GM19463 (cell line): ENCODE measurements around the gene WDR36.
A peak's percentile ranks its signal among the peaks of the same experiment; 100 is the strongest.

ENCODE experiments used
- ATAC-seq: cut with Tn5 transposase; IDR thresholded peaks from one replicate; pipeline ENCODE4 v1.9.1; 2021; ENCODE audit warnings: mild to moderate bottlenecking, moderate library complexity; ENCODE audit not compliant: unreplicated experiment

The WDR36 gene

DNA sequence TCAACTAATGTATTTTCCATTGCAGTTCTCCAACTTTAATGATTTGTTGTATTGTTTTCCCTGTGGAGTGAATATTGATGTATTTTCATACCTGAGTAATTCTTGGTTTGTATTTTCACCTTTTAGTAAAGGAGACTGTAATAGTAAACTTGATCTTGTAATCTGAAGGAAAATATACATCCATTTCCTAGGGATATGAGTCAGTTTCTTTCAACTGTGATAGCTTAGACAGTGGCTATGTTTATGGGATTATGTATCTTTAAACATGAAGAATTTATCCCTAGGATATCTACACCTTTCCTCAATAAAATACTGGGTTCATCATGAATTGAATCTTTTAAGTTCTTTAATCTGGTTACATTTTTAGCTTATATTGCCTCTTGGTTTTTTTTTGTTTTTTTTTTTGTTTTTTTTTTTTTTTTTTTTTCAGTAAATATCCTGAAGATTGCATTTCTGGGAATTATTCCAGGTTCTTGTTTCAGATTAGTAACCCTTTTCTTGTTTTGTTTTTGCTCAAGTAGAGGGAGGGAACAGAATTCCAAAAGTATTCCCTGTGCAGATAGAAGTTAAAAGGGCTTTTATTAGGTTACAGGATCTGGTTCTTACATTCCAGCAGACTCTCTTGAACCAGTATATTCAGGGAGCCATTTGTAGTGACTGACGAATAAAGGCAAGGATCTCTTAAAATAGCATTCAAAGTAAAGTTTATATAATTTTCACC lies 7.1 kb downstream of the WDR36 start:
- no peak for ATAC-seq

DNA sequence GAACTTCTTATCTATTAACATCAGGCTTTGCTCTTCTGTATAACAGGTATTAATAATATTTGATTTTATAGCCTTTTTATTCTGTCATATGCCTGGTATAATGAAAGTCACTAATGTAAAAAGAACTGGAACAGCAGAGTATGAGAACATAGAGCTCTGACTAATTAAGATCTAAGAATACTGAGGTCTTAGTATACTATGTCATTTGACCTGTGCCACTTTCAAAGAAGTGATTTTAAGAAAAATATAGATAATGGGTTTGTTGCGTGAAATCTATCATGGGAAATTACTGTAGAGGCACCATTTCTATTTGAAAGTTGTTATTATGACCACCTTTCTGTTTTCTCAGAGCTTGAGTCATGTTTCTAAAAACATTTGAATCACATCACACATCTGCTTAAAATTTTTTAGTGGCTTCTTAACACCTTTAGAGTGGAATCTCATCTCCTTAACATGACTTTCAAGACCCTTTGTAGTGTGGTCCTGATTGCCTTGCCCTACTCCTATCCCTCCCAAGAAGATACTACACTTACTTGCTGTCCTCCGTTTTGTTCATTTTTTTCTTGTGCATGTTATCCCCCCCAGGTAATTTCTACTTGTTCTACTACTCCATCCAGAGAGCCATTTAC lies 14.3 kb downstream of the WDR36 start:
- ATAC-seq = no peak

DNA sequence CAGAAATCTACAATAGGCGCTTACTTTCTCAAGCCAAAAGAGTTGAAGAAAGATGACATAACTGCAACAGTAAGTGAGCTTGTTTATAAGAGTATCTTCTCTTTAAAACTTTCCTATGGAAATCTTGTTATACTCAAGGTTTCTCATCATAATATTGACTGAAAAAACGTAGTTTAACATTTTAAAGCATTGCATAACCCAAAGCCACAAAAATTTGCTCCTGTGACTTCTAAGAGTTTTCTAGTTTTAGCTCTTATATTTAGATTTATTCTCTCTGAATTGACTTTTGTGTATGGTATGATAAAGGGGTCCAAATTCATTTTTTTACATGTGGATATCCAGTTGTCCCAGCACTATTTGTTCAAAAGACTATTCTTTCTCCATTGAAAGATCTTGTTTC lies 15.2 kb downstream of the WDR36 start:
- ATAC-seq = no peak

DNA sequence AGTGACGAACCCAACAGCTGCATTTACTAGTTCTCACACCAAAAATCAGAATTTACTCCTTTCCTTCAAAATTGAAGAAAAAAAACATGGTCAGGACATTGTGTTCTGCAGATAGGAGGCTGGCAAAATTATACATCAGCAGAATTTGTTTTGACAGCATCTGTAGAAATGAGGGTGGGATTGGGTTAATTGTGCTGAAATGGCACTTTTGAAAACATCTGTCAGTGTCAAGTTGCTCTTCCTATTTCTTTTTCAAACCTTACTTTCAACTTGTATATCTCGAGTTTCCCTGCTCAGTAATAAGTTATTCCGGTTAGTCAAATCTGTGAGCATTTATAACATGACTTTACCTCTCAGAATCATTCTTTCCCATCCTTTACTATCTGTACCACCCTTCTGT lies 19.8 kb downstream of the WDR36 start:
- ATAC-seq = no peak

DNA sequence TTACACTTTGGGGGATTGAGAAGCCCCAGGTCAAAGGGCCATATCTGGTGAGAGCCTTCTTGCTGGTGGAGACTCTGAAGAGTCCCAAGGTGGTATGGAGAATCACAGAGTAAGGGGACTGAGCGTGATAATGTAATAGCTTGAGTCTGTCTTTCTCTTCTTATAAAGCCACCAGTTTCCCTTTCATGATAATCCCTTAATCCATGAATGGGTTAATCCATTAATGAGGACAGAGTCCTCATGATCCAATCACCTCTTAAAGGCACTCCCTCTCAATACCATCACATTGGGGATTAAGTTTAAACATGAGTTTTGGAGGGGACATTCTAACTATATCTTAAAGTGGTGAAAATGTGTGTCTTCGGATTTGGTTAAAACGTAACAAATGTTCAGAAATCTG lies 21.5 kb downstream of the WDR36 start:
- ATAC-seq = no peak

DNA sequence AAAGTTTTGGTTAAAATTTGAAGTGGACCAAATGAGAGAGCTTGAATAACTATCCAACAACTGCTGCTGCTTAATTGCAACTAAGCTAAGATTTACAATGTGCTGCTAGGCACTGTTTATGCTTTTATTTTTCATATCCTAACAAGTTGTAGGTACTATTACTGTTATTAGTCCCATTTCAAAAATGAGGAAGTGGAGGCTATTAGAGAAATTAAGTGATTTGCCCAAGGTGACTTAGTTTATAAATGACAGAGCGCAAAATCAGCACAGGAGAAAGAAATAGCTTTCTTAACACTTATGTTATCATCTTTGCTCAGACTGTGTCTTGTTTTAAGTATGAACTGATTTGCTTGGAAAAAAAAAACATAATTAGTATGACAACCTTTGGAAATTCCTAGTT lies 23.1 kb downstream of the WDR36 start:
- ATAC-seq = no peak

DNA sequence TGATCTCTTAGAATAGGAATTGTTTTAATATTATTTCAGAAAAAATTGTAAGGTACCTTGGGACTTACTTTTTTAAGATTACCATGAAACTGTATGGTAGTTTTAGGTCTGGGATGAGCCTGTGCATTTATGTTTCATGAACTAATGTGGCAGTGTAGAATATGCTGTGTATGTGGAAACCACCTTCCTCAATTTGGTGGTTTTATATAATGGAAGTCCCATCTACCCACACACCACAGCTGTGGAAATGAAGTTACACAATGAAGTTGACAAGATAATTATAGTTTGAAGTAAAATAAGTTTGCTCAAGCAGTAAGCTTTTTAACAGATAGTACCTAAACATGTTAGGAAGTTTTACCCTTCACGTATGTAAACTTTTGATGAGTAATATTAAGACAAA lies 24.4 kb downstream of the WDR36 start:
- ATAC-seq = no peak

DNA sequence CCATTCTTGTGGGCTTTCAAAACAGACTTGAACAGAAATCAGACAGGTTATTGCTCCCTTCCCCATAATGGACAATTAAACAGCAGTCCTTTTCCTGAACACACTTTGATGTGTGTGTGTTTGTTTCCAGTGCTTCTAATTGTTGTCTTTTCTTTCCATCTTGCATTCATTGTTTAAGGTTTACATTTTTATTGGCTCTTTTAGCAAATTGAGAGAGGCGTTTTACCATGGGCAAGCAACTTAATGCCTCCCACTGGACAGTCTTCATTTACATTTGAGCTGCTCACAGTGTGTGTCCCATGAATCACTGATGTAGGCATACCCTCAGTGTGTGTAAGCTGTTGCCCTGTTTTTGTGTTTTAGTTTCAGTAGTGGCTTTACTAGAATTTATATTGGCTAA lies 25.0 kb downstream of the WDR36 start:
- no peak for ATAC-seq

DNA sequence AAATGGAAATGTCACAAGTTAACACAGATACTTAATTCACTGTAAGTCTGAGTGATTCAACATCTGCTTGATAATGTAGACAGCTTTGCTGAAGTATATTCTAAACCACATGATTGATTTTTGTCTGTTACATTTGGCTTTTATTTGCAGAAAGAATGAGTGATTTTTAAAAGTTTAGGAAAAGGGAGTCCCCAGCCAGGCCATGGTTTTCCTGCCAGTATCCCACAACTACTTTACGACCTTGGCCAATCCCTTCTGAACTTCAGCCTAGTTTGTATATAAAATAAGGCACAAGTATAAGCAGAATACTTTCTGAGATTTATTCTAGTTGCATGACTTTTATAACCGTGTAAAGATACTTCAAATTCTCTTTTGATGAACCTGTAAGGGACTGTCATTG lies 27.1 kb downstream of the WDR36 start:
- no peak for ATAC-seq

DNA sequence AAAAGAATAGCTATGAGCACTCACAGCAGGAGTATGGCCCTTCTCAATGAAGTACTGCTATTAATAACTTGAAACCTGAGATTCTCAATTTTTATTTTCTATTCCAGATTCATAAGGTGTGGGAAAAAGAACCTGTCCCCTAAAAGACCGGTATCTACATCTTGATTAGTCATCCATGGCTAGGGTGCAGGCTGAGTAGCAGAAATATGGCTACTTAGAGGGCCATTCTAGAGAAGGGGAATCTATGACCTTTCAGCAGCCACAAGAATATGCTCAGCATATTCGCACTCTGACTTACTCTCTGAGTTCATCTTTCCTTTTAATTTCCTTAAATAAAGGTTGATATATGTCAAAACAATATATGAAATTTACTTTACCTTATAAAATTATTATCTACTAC lies 27.7 kb downstream of the WDR36 start:
- ATAC-seq = peak; percentile 51

DNA sequence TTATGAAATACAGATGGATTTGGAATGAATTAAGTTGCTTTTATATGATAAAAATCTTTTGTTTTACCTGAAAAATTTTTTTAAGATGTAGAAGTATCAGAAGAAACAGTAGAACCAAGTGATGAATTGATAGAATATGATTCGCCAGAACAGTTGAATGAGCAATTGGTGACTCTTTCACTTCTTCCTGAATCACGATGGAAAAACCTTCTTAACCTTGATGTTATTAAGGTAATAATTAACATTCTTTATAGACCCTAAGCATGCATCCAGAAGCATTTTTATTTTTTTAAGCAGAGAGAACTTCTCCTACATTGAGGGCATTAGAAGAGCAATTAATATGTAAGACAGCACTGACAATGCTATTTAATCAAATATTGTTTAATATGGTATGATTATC lies 28.8 kb downstream of the WDR36 start:
- ATAC-seq = no peak

DNA sequence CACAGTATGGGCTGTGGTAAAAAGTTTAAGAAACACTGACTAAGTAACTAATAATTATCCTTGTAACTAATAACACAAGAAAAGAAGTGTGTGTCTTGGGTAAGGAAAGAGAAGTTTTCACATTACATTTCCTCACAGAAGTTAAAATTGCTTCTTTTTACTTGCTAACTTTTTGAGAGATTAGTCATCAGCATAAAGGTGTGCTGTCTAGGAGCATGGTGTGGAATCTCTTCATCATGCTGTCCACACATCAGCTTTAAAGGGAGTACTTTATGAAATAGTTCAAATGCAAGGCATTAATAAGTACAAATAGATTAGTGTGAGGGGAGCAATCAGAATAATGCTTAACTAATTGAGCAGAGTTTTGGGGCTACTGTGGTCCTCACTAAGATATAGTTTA lies 29.8 kb downstream of the WDR36 start:
- no peak for ATAC-seq

DNA sequence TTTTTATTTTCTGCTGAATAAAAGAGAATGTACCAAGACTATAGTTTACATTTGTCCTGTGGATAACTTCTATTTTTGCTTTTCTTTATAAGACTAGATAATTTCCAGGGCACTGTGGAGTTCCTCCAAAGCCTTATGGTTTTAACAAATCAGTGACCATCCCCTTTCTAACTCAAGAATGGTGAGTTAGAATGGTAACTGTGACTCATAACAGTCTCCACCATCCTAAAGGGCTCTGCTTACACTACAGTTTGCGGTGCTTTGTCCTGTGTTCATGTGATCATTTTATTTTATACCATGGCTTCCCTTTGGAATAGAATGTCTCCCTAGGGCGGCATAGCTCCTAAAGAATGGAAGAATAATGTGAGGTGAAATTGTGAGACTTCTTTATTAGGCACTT lies 30.2 kb downstream of the WDR36 start:
- ATAC-seq = peak; percentile 69

DNA sequence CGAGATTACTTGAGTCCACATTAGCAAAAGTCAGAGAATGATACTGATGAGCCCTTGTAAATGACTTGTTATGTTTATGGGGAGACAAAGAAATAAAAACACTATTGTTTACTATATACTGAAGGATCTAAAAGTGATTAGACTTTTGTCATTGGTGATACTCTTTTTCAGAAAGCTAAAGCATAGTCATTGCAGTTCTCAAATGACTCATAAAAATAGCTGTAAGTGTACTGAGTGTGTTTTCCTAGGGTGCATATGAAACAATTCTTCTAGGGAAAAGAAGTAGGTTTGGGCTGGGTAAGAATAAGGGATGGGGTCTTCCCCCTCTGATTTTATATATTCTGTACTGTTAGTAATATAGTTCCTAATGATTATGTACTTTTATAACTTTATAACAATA lies 32.6 kb downstream of the WDR36 start:
- no peak for ATAC-seq

DNA sequence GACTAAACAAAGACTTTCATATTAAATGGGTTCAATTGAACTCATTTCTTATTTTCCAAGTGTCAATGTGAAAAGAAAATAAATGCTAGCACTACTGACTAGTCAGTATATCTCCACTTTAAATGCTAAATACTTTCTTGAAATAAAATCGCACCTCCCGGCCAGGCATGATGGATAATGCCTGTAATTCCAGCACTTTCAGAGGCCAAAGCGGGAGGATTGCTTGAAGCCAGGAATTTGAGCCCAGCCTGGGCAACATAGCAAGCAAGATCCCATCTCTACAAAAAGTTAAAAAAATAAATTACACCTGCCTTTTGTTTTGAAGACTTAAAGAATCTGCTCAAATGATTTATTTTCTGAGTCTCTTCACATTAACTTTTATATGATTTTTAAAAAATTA lies 34.7 kb downstream of the WDR36 start:
- ATAC-seq = no peak

DNA sequence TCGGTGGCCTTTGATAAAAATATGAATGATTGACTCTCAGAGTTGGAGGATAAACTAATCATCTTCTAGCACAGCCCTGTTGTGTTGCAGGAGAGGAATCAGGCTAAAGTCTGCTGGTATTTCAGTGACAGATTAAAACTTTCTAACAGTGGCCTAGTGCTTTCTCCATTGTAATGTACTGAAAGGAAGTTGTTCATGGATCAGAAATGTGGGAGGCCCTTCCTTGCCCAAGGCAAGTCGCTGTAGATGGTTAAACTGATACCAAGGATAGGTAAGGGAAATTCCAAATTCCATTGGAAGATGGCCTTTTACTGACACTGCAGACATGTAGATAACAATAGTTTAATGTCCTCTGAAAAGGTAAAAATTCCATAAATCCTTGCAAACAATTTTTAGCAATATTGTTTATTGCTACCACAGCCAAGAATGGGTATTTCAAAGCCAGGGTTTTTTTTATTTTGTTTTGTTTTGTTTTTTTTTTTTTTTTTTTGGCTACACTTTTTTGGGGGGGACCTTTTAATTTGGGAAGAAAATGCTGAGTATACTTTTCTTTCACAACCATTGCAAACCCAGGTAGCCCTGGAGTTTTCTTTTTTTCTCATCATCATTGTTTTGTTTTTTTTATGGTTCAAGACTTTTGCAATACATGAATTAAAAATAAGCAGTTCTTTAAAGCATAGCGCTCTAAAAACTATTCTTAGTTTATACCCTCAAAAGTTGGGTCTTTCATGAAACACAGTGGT lies 35.5 kb downstream of the WDR36 start:
- no peak for ATAC-seq

DNA sequence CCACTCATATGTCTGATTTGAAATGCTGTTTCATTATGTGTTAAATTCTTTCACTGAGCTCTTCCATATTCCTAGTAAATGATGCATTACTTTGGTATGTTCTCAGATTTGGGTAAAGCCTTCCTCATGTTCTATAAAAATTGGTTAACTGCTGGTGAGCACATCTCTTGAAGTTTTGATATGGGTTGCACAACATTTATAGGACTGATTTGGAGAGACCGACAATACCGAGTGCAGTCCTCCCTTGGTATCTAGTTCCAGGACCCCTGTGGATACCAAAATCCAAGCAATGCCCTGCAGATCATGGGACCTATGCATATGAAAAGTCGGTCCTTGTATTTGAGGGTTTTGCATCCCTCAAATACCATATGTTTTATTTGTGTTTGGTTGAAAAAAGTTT lies 37.8 kb downstream of the WDR36 start:
- ATAC-seq = no peak

DNA sequence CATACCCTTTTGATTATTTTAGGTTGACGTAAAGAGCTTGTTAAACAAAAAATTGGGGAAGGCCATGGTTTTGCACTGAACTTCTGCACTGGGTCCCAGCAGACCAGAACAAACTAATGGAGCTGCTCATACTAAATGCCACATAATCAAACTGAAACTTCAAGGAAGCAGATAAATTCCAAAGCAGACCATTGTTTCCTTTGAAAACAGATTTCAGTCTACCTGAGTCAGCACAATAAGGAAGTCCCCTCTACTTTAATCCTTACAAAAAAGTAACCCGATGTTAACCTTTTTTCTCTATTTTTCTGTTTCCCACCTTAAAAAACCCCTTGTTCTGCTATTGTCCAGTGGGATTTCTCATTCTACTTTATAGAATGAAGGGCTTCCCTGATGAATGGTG lies 39.2 kb downstream of the WDR36 start:
- no peak for ATAC-seq

DNA sequence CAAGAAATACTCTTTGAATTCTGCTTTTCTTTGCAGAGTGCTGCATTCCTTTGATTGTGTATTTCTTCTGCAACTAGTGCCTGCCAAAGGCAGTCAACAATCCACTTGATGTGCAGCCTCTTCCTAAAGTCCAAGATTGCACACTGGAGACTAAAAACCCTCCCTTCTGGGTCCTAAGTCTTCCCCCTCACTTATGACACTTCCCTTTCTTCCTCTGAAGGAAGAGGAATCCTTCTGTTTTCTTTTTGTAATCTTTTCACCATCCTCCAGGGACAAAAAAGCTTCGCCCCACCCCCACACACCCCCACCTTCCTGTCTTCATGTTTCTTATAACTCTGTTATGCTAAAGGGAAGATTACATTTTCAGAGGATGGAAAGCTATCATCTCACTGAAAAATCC lies 39.9 kb downstream of the WDR36 start:
- no peak for ATAC-seq

DNA sequence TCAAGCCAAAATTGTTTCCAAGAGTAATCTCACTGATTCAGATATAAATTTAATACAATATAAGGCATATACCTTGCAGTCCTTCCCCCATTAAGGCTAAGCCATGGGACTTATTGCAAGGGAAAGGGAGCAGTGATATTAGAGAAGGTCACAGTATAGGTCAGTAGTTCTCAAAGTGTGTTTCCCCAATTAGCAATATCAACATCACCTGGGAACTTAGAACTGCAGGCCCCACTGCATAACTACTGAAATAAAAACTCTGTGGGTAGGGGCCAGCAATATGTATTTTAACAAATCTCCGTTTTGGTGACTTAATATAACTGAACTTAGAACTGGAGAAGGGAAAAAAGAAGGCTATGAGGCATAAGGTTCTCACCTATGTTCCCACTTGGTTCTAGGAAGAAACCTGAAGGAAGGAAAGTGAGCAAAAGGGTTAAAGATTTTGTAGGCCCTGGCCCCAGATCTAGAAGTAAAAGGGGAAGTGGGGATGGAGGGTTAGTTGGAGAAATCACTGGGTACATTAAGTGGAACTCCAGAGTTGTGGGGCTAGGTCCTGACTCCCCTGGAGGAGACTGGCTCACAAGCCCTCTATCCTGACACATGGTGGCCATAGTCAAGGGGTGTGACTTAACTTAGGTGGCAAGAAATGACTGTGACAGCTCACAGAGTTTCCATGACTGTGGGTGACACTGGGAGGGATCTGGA lies 40.7 kb downstream of the WDR36 start:
- no peak for ATAC-seq

DNA sequence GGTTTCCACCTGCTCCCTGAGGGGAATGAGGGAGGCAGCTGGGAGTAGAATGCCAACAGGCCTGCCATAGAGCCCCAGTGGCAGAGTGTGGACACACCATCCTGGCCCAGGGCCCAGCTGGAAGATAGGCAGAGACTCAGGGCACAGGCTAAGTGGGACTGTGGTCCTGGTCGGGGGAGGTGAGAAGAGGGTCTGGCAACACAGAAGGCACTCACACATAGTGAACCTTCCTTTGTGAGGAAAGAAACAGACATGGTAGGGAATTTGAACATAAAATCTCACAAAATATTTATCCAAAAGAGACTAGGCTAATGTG lies 41.2 kb downstream of the WDR36 start:
- no peak for ATAC-seq

DNA sequence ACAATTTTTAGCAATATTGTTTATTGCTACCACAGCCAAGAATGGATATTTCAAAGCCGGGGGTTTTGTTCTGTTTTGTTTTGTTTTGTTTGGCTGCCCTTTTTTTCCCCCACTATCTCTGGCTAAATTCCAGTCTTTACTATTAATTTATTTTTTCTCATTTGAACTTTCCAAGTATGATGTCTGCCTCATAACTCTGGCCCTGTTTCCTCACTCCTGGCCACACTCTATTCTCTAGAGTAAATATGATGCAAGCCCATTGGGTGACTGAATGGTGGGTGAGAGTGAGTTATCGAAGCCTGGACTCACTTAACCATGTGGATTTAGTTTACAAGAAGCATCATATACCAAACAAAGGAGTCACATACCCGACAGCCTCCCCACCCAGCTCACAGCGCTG lies 41.9 kb downstream of the WDR36 start:
- ATAC-seq = no peak
